Breast epithelium (tissue), 3 donors: Measurements from ENCODE around the gene MAPK8.
"Not testable (repeated sequence)": the region's sequence is repeated elsewhere in the genome, so short reads cannot be mapped to it uniquely, and the experiment has no call there.

Source experiments
- CTCF ChIP-seq, 3 donors: fragments of 450-650 bp; IDR thresholded peaks; one replicate each; pipeline ENCODE4 v1.5.1; 2016 to 2017; ENCODE audit warnings: antibody characterized with exemption in 3 of 3, mild to moderate bottlenecking in 3 of 3, moderate library complexity in 3 of 3
- POLR2A ChIP-seq: fragments of 450-650 bp; IDR thresholded peaks from one replicate; pipeline ENCODE4 v1.6.1; 2016; ENCODE audit warnings: antibody characterized with exemption, mild to moderate bottlenecking, moderate library complexity

GRCh38 chr10:48347943-48348342, 41.5 kb downstream of the MAPK8 start:
- TF ChIP-seq POLR2A; CTCF (IDR thresholded peaks at IDR 0.05): not testable (repeated sequence)
